Lung (tissue), 12 donors: ENCODE data around the gene HEXA. TPM values are rescaled to one million over a fixed set of nuclear protein-coding genes. Genes with fewer than 3 reads are reported as not detected.
A peak's percentile ranks its signal among the peaks of the same experiment; 100 is the strongest.

Experiments
- ATAC-seq: fragments of 200-7000 bp; cut with Tn5 transposase; one replicate; pipeline ENCODE4 v1.9.1; 2020; ENCODE audit warnings: moderate number of reproducible peaks; ENCODE audit not compliant: insufficient read depth, low FRiP score
- DNase-seq, 3 donors: peaks; one replicate each; pipeline ENCODE4 v3.0.0-alpha.2; 2013 to 2017
- H3K27ac ChIP-seq, 2 donors: one replicate each; pipeline ENCODE4 v1.5.1; 2013; ENCODE audit warnings: mild to moderate bottlenecking in 2 of 2, moderate library complexity in 2 of 2, control low read depth in 1 of 2, inconsistent platforms in 1 of 2, low read depth in 1 of 2, low read length in 1 of 2
- H3K27me3 ChIP-seq, 3 donors: one replicate each; pipeline ENCODE4 v1.5.1; 2013; ENCODE audit warnings: low read length in 2 of 3; ENCODE audit not compliant: control insufficient read depth in 3 of 3, insufficient read depth in 3 of 3
- H3K36me3 ChIP-seq, 4 donors: one replicate each; pipeline ENCODE4 v1.5.1; 2013; ENCODE audit warnings: low read length in 4 of 4, mild to moderate bottlenecking in 1 of 4, moderate library complexity in 1 of 4; ENCODE audit not compliant: control insufficient read depth in 4 of 4, insufficient read depth in 4 of 4
- H3K4me1 ChIP-seq, 5 donors: one replicate each; pipeline ENCODE4 v1.5.1; 2013; ENCODE audit warnings: low read length in 5 of 5, mild to moderate bottlenecking in 2 of 5, moderate library complexity in 1 of 5; ENCODE audit not compliant: control insufficient read depth in 5 of 5, insufficient read depth in 5 of 5
- H3K4me3 ChIP-seq: one replicate; pipeline ENCODE4 v1.5.1; 2013; ENCODE audit warnings: mild to moderate bottlenecking, control low read depth, moderate library complexity
- H3K9ac ChIP-seq, 2 donors: one replicate each; pipeline ENCODE4 v1.5.1; 2013; ENCODE audit warnings: low read length in 2 of 2, control low read depth in 1 of 2; ENCODE audit not compliant: insufficient read depth in 1 of 2
- H3K9me3 ChIP-seq, 4 donors: one replicate each; pipeline ENCODE4 v1.5.1; 2013; ENCODE audit warnings: low read length in 3 of 4, mild to moderate bottlenecking in 1 of 4, moderate library complexity in 1 of 4; ENCODE audit not compliant: control insufficient read depth in 4 of 4, insufficient read depth in 3 of 4
- CTCF ChIP-seq: IDR thresholded peaks from 2 replicates; pipeline ENCODE4 v1.5.1; 2012; ENCODE audit warnings: mild to moderate bottlenecking; ENCODE audit errors: control extremely low read depth, extremely low read depth
- WGBS, 2 donors: extraction: QIAGEN DNeasy Blood & Tissue Kit; methylation state at CpG; one replicate each; pipeline ENCODE4 v1.1.7; 2013; 5-methylcytosine and 5-hydroxymethylcytosine counted together
- polyA plus RNA-seq, 2 donors: library from polyadenylated mRNA; stranded (reverse); fragments of 200-250 nt; gene quantifications; one replicate each; pipeline ENCODE4 v1.2.1, GENCODE V29; 2013
- total RNA-seq, 2 donors: library from RNA; depleted of rRNA in 1 of 2; stranded (reverse); fragments of >200 nt in 1 of 2; gene quantifications; one replicate each; pipeline ENCODE4 v1.2.1, GENCODE V29; 2014 to 2021
- donor health status: control.
- donor health status: control.
- donor health status: Bipolar disorder and iron deficiency.
- donor health status: healthy.
- donor health status: DM: yes; HTN: yes; CAD: no.

Gene HEXA
- total and polyA plus RNA-seq, 4 donors, result 108 to 156 (median 133) TPM

GRCh38 chr15:72313881-72314280 is 61.9 kb downstream of the HEXA start:
- WGBS, 2 donors, result 96 to 97% methylated on average over 2 of the region's 2 CpGs
- no peak for ATAC-seq

GRCh38 chr15:72313448-72313840 is 62.4 kb downstream of the HEXA start:
- Histone ChIP-seq H3K27me3 (no peaks in the 10 kb centered on the region), H3K9me3 (no peaks in the 10 kb centered on the region), H3K9ac (no peak overlapping the region), H3K27ac (no peak overlapping the region), H3K4me3 (no peak overlapping the region), H3K4me1 (no peaks in the 10 kb centered on the region), H3K36me3 (peaks cover 0 to 2% (median 0%) of the 10 kb centered on the region in 4 donors)
- ATAC-seq (no peak), DNase-seq (no peak)
- 88 to 90% methylated on average over 2 of the region's 2 CpGs for WGBS, 2 donors
- TF ChIP-seq CTCF, result no peak

More at GRCh38 chr15:72313881-72314280, 61.9 kb downstream of the HEXA start:
- peaks cover 0 to 2% (median 0%) of the 10 kb centered on the region in 4 donors for H3K36me3 ChIP-seq
- no peak overlapping the region for H3K4me3 ChIP-seq
- DNase-seq, result no peak
- H3K27ac ChIP-seq, result no peak overlapping the region
- no peak for TF ChIP-seq CTCF
- no peaks in the 10 kb centered on the region for H3K4me1 ChIP-seq
- no peaks in the 10 kb centered on the region for H3K27me3 ChIP-seq
- H3K9ac ChIP-seq, result no peak overlapping the region
- H3K9me3 ChIP-seq, result no peaks in the 10 kb centered on the region

- DNase-seq, result peak; percentile 71 to 79 (median 72)
- Histone ChIP-seq H3K4me1 (no peaks in the 10 kb centered on the region), H3K27ac (no peak overlapping the region), H3K4me3 (no peak overlapping the region), H3K9me3 (peaks cover 0 to under 1% (median 0%) of the 10 kb centered on the region in 4 donors), H3K9ac (no peak overlapping the region), H3K36me3 (peaks cover 0 to 2% (median 0%) of the 10 kb centered on the region in 4 donors), H3K27me3 (no peaks in the 10 kb centered on the region)
- TF ChIP-seq CTCF, result peak; percentile 55
- 50 to 56% methylated on average over 2 of the region's 2 CpGs for whole genome bisulfite sequencing, 2 donors
- peak; percentile 77 for ATAC-seq
Measured at GRCh38 chr15:72312605-72313447, 63.0 kb downstream of the HEXA start.
